A549 (cell line): Measurements from ENCODE around the gene USP13. TPM values are rescaled to one million over a fixed set of nuclear protein-coding genes. Genes with fewer than 3 reads are reported as not detected.

Experiments used
- ATAC-seq, 2 experiments: fragments of 200-7000 bp in 1 of 2; fragments of >200 bp in 1 of 2; cut with Nextera tagmentation in 1 of 2; cut with Tn5 transposase in 1 of 2; 3 replicates each; pipeline versions ENCODE4 v1.8.0 to v1.9.1; 2018 to 2020; ENCODE audit warnings: mild to moderate bottlenecking in 1 of 2, moderate library complexity in 1 of 2
- CTCF ChIA-PET: fragments of 300-600 bp; sonication (Branson Sonifier 250); formaldehyde crosslinking; extraction: SDS; loops from one replicate; lab custom pipeline; 2021; ENCODE audit warnings: antibody characterized with exemption, inconsistent platforms; lab: Yijun Ruan, JAX
- POLR2A ChIA-PET: fragments of 350-600 bp; formaldehyde crosslinking; extraction: SDS; loops from one replicate; lab custom pipeline; 2021; ENCODE audit warnings: antibody characterized with exemption, inconsistent platforms; lab: Yijun Ruan, JAX
- DNase-seq, 2 experiments: peaks; one replicate each; pipeline versions ENCODE4 v3.0.0 to v3.0.0-alpha.2; 2011 to 2016; ENCODE audit warnings: low read depth in 1 of 2, low spot score in 1 of 2
- FAIRE-seq: peaks from 2 replicates; lab custom pipeline; 2011; peaks lifted over from hg19 to GRCh38; lab: Jason Lieb, UNC
- H3K27ac ChIP-seq, 2 experiments: fragments of >200 bp; sonication (Bioruptor Twin); formaldehyde crosslinking; 3 replicates each; pipeline ENCODE4 v1.5.1; 2016 to 2017
- H3K4me1 ChIP-seq: fragments of >200 bp; sonication (Bioruptor Twin); formaldehyde crosslinking; 3 replicates; pipeline ENCODE4 v1.6.1; 2016
- H3K4me2 ChIP-seq: fragments of >200 bp; sonication (Bioruptor Twin); formaldehyde crosslinking; 3 replicates; pipeline ENCODE4 v1.6.1; 2016
- H3K4me3 ChIP-seq: fragments of >200 bp; sonication (Bioruptor Twin); formaldehyde crosslinking; 3 replicates; pipeline ENCODE4 v1.5.1; 2016
- H3K9me3 ChIP-seq: fragments of >200 bp; sonication (Bioruptor Twin); formaldehyde crosslinking; 3 replicates; pipeline ENCODE4 v1.6.1; 2016
- BHLHE40 ChIP-seq: IDR thresholded peaks from 2 replicates; pipeline ENCODE4 v1.6.1; 2012; ENCODE audit warnings: low read depth, low read length, inconsistent platforms
- CHD2 ChIP-seq: fragments of 150-350 bp; IDR thresholded peaks from 2 replicates; pipeline ENCODE4 v1.6.1; 2014; ENCODE audit warnings: low read length; ENCODE audit not compliant: partially characterized antibody
- EHF ChIP-seq: fragments of 250-450 bp; sonication (Bioruptor Pico); IDR thresholded peaks from 2 replicates; pipeline ENCODE4 v1.5.0; 2020; ENCODE audit warnings: mild to moderate bottlenecking
- EP300 ChIP-seq, 2 experiments: fragments of >200 bp; sonication (Bioruptor Twin); formaldehyde crosslinking; IDR thresholded peaks; 2 replicates in 1 of 2; 3 replicates in 1 of 2; pipeline ENCODE4 v1.6.1; 2016 to 2017
- FOSL2 ChIP-seq, 2 experiments: fragments of 450-650 bp in 1 of 2; fragments of >200 bp in 1 of 2; sonication (Bioruptor Twin) in 1 of 2; formaldehyde crosslinking; IDR thresholded peaks; 2 replicates each; pipeline versions ENCODE4 v1.5.0 to v1.6.1; 2016 to 2020; ENCODE audit warnings: mild to moderate bottlenecking in 1 of 2, moderate library complexity in 1 of 2
- GATA3 ChIP-seq: IDR thresholded peaks from 2 replicates; pipeline ENCODE4 v1.6.1; 2012; ENCODE audit warnings: borderline replicate concordance
- HOXB13 ChIP-seq: fragments of 250-450 bp; sonication (Bioruptor Pico); IDR thresholded peaks from 2 replicates; pipeline ENCODE4 v1.5.0; 2020; ENCODE audit warnings: low read depth, mild to moderate bottlenecking, moderate library complexity
- HOXB5 ChIP-seq: fragments of 250-450 bp; sonication (Bioruptor Pico); IDR thresholded peaks from 2 replicates; pipeline ENCODE4 v1.5.0; 2020; ENCODE audit warnings: mild to moderate bottlenecking, moderate library complexity
- JUNB ChIP-seq: fragments of >200 bp; sonication (Bioruptor Twin); formaldehyde crosslinking; IDR thresholded peaks from 2 replicates; pipeline ENCODE4 v1.6.1; 2016
- KDM5A ChIP-seq: fragments of 200-600 bp; sonication (generic); IDR thresholded peaks from 2 replicates; pipeline ENCODE4 v1.6.1; 2016; ENCODE audit warnings: antibody characterized with exemption, mild to moderate bottlenecking
- NFE2L2 ChIP-seq: fragments of 150-350 bp; conservative IDR thresholded peaks from 2 replicates; pipeline ENCODE4 v1.6.1; 2014; ENCODE audit warnings: low read length
- PHF8 ChIP-seq: fragments of 200-600 bp; sonication (generic); IDR thresholded peaks from 2 replicates; pipeline ENCODE4 v1.6.1; 2016; ENCODE audit warnings: low read depth, mild to moderate bottlenecking, antibody characterized with exemption, moderate library complexity, borderline replicate concordance
- POLR2A ChIP-seq: IDR thresholded peaks from 2 replicates; pipeline ENCODE4 v1.6.1; 2012; ENCODE audit warnings: mild to moderate bottlenecking, low read length
- RARB ChIP-seq: fragments of 250-450 bp; sonication (Bioruptor Pico); IDR thresholded peaks from 2 replicates; pipeline ENCODE4 v1.8.0; 2021; ENCODE audit warnings: mild to moderate bottlenecking, moderate library complexity
- RFX5 ChIP-seq: fragments of 450-650 bp; IDR thresholded peaks from 2 replicates; pipeline ENCODE4 v1.7.1; 2014; ENCODE audit warnings: antibody characterized with exemption, mild to moderate bottlenecking, moderate library complexity
- SMC3 ChIP-seq: fragments of >200 bp; sonication (Bioruptor Twin); formaldehyde crosslinking; IDR thresholded peaks from 3 replicates; pipeline ENCODE4 v1.6.1; 2018; ENCODE audit warnings: inconsistent platforms
- TFCP2L1 ChIP-seq: fragments of 250-450 bp; sonication (Bioruptor Pico); IDR thresholded peaks from 2 replicates; pipeline ENCODE4 v1.5.0; 2021; ENCODE audit warnings: mild to moderate bottlenecking
- TP53 ChIP-seq: fragments of 250-450 bp; sonication (Bioruptor Pico); IDR thresholded peaks from 2 replicates; pipeline ENCODE4 v1.5.0; 2021; ENCODE audit warnings: mild to moderate bottlenecking, moderate library complexity
- ZC3H11A ChIP-seq: fragments of 450-650 bp; IDR thresholded peaks from 2 replicates; pipeline ENCODE4 v1.6.1; 2014; ENCODE audit warnings: antibody characterized with exemption, mild to moderate bottlenecking
- ZNF302 ChIP-seq: fragments of 250-450 bp; sonication (Bioruptor Pico); IDR thresholded peaks from 2 replicates; pipeline ENCODE4 v1.9.0; 2021; ENCODE audit warnings: inconsistent platforms, mild to moderate bottlenecking, moderate library complexity
- WGBS: methylation state at CpG from one replicate; pipeline ENCODE4 v1.1.6; 2017; ENCODE audit errors: missing lambda C conversion rate; 5-methylcytosine and 5-hydroxymethylcytosine counted together
- polyA plus RNA-seq, 4 experiments: library from polyadenylated mRNA; depleted of rRNA in 3 of 4; stranded (reverse); fragments of >200 nt; fragmentation: RNase III in 1 of 4; extraction: RNeasy Plus Mini Kit Qiagen cat#74134 plus additional on column Dnase treatment in 1 of 4; gene quantifications; 2 replicates in 3 of 4; 3 replicates in 1 of 4; pipeline ENCODE4 v1.2.3, GENCODE V29; 2011 to 2017
- TF ChIP-seq, protein P1 (sequence below): IDR thresholded peaks from 2 replicates; pipeline ENCODE4 v1.6.1; 2012
- TF ChIP-seq, protein P2 (sequence below): fragments of 250-450 bp; sonication (Bioruptor Pico); IDR thresholded peaks from 2 replicates; pipeline ENCODE4 v1.5.0; 2020; ENCODE audit warnings: low read depth, mild to moderate bottlenecking, moderate library complexity
- TF ChIP-seq, protein P3 (sequence below): fragments of >200 bp; sonication (Bioruptor Twin); formaldehyde crosslinking; IDR thresholded peaks from 2 replicates; pipeline ENCODE4 v1.6.1; 2016
- TF ChIP-seq, protein P4 (sequence below): fragments of 150-350 bp; IDR thresholded peaks from 2 replicates; pipeline ENCODE4 v1.6.1; 2014; ENCODE audit warnings: low read depth, mild to moderate bottlenecking, low read length
- TF ChIP-seq, protein P5 (sequence below): fragments of >200 bp; sonication (Bioruptor Twin); formaldehyde crosslinking; IDR thresholded peaks from 3 replicates; pipeline ENCODE4 v1.5.1; 2016

USP13 gene
- polyA plus RNA-seq, 2 of the 4 experiments (the other 2 are of a cell fraction), result 7.5 to 10.2 TPM

DNA sequence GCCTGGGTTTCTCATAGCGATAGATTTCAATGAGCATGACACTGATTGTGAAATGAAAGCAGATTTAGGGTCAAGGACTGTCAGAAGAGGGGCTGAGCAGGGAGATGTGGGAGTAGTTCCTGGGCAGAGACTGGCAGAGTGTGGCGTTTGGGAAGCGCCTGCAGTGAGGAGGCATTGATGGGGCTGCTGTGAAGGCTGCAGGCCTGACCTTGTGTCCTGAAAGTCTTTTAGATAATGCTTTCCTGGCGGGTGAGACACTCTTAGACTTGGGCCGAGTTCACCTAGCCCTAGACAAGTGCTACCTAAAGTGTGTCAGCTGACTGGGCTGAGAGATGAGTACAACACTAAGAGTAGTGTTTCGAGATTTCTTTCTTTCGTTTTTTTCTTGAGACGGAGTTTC is 20.7 kb downstream of the USP13 start:
- FAIRE-seq (no peak), DNase-seq (no peak), ATAC-seq (no peak)
- Histone ChIP-seq H3K9me3 (no peaks in the 10 kb centered on the region), H3K27ac (no peak overlapping the region), H3K4me3 (no peak overlapping the region), H3K4me2 (no peak overlapping the region), H3K4me1 (peaks cover 4% of the 10 kb centered on the region; the same call in 1 of the 3 replicates)
- ChIA-PET CTCF (no interaction called here), POLR2A (no interaction called here)
- 92% methylated on average over 8 of the region's 8 CpGs for WGBS
- no peak for TF ChIP-seq TFCP2L1
- TF ChIP-seq EP300 (IDR thresholded peaks at IDR 0.05), result no peak
- TF ChIP-seq BHLHE40, result no peak
- no peak for TF ChIP-seq GATA3
- TF ChIP-seq HOXB5 (CRISPR knock-in tag), result no peak
- TF ChIP-seq, protein P1, sequence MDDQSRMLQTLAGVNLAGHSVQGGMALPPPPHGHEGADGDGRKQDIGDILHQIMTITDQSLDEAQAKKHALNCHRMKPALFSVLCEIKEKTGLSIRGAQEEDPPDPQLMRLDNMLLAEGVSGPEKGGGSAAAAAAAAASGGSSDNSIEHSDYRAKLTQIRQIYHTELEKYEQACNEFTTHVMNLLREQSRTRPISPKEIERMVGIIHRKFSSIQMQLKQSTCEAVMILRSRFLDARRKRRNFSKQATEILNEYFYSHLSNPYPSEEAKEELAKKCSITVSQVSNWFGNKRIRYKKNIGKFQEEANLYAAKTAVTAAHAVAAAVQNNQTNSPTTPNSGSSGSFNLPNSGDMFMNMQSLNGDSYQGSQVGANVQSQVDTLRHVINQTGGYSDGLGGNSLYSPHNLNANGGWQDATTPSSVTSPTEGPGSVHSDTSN, result no peak
- no peak for TF ChIP-seq JUNB
- no peak for TF ChIP-seq SMC3
- TF ChIP-seq FOSL2 (IDR thresholded peaks at IDR 0.05), result no peak
- no peak for TF ChIP-seq FOSL2 (CRISPR knock-in tag; IDR thresholded peaks at IDR 0.05)

DNA sequence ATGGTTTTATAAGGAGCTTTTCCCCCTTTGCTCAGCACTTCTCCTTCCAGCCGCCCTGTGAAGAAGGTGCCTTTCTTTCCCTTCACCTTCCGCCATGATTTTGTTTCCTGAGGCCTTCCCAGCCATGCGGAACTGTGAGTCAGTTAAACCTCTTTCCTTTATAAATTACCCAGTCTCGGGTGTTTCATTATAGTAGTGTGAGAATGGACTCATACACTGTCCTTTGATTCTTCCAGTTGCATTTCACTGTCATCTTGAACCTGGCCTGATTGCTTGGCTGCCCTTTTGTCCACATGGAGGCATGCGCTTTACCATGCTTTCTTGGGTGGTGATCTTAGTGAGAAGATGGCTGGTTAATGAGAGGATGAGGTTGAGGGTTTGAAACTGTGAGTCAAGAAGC is 23.2 kb downstream of the USP13 start:
- FAIRE-seq, result no peak
- ChIA-PET POLR2A (no interaction called here), CTCF (interaction anchor here (1.6 kb wide), 1 partner anchor 27 kb away, joined by 5 read pairs; no protein-coding TSS in a partner anchor)
- TF ChIP-seq, protein P2, sequence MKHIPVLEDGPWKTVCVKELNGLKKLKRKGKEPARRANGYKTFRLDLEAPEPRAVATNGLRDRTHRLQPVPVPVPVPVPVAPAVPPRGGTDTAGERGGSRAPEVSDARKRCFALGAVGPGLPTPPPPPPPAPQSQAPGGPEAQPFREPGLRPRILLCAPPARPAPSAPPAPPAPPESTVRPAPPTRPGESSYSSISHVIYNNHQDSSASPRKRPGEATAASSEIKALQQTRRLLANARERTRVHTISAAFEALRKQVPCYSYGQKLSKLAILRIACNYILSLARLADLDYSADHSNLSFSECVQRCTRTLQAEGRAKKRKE (CRISPR knock-in tag), result no peak
- TF ChIP-seq KDM5A (no peak), TFCP2L1 (no peak), EHF (CRISPR knock-in tag) (no peak), TP53 (no peak), NFE2L2 (no peak), POLR2A (no peak), HOXB13 (no peak), PHF8 (no peak), RFX5 (no peak), ZC3H11A (no peak), RARB (no peak), GATA3 (no peak), CHD2 (no peak), ZNF302 (CRISPR knock-in tag) (no peak), BHLHE40 (no peak)
- TF ChIP-seq, protein P3, sequence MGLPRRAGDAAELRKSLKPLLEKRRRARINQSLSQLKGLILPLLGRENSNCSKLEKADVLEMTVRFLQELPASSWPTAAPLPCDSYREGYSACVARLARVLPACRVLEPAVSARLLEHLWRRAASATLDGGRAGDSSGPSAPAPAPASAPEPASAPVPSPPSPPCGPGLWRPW, result no peak
- TF ChIP-seq, protein P4, sequence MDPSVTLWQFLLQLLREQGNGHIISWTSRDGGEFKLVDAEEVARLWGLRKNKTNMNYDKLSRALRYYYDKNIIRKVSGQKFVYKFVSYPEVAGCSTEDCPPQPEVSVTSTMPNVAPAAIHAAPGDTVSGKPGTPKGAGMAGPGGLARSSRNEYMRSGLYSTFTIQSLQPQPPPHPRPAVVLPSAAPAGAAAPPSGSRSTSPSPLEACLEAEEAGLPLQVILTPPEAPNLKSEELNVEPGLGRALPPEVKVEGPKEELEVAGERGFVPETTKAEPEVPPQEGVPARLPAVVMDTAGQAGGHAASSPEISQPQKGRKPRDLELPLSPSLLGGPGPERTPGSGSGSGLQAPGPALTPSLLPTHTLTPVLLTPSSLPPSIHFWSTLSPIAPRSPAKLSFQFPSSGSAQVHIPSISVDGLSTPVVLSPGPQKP, result no peak
- TF ChIP-seq, protein P5, sequence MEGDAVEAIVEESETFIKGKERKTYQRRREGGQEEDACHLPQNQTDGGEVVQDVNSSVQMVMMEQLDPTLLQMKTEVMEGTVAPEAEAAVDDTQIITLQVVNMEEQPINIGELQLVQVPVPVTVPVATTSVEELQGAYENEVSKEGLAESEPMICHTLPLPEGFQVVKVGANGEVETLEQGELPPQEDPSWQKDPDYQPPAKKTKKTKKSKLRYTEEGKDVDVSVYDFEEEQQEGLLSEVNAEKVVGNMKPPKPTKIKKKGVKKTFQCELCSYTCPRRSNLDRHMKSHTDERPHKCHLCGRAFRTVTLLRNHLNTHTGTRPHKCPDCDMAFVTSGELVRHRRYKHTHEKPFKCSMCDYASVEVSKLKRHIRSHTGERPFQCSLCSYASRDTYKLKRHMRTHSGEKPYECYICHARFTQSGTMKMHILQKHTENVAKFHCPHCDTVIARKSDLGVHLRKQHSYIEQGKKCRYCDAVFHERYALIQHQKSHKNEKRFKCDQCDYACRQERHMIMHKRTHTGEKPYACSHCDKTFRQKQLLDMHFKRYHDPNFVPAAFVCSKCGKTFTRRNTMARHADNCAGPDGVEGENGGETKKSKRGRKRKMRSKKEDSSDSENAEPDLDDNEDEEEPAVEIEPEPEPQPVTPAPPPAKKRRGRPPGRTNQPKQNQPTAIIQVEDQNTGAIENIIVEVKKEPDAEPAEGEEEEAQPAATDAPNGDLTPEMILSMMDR, result no peak
- no peak for DNase-seq
- Histone ChIP-seq H3K4me3 (no peak overlapping the region), H3K9me3 (no peaks in the 10 kb centered on the region), H3K27ac (no peak overlapping the region), H3K4me1 (peaks cover 19% of the 10 kb centered on the region), H3K4me2 (no peak overlapping the region)
- no peak for ATAC-seq
- 96% methylated on average over 5 of the region's 5 CpGs for WGBS
